HG02610 (cell line): Measurements from ENCODE around the gene SASH1.

Experiments
- ATAC-seq: cut with Tn5 transposase; IDR thresholded peaks from one replicate; pipeline ENCODE4 v1.9.1; 2021; ENCODE audit warnings: mild to moderate bottlenecking, moderate library complexity; ENCODE audit not compliant: unreplicated experiment

The SASH1 gene

DNA sequence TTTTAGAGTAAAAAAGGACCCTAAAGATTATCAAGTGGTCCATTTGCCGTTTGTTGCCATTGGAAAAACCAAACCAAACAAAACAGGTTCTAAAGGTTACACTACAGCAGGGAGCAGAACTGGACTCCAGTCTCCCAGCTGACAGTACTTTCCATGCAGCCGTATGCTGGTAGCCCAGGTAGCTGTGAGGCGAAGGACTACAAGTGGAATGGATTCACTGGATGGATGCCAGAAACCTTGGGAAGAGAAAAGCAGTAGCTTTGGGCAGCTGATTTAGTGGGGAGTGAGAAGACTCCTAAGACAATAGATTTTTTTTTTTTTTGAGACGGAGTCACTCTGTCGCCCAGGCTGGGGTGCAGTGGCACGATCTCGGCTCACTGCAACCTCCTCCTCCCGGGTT is 88.3 kb downstream of the SASH1 start:
- ATAC-seq: no peak

GRCh38 chr6:148431413-148431812 is 88.8 kb downstream of the SASH1 start:
- no peak for ATAC-seq

DNA sequence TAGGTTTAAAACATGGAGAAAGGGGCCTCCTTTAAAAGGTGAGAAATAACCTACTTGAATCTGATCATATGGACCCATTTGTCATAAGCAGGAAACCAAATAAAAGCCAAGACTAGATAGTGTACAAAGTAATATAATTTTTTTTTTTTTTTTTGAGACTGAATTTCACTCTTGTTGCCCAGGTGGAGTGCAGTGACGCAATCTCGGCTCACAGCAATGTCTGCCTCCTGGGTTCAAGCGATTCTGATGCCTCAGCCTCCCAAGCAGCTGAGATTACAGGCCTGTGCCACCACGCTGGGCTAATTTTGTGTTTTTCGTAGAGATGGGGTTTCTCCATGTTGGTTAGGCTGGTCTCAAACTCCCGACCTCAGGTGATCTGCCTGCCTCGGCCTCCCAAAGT is 89.2 kb downstream of the SASH1 start:
- no peak for ATAC-seq

- ATAC-seq: no peak
These were observed 90.0 kb downstream of the SASH1 start for GRCh38 chr6:148432462-148433195.

DNA sequence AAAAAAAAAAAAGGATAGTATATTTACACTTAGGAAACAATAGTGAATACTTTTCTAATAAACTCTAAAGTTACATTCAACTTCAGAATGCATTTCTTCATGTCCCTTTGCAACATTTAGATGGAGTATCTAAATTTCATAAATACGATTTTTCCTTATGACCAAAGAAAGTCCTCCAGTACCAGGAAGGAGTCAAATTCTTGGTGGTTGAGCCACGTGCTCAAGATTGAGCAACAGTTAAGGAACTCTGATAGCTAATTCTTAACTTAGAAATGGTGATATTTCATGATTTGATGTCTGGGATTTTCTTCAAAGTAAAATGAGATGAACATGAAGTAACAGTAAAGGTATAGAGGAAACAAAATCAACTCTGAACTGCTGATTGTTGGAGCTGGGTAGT is 92.7 kb downstream of the SASH1 start:
- ATAC-seq: no peak

GRCh38 chr6:148436466-148436865 is 93.8 kb downstream of the SASH1 start:
- no peak for ATAC-seq

DNA sequence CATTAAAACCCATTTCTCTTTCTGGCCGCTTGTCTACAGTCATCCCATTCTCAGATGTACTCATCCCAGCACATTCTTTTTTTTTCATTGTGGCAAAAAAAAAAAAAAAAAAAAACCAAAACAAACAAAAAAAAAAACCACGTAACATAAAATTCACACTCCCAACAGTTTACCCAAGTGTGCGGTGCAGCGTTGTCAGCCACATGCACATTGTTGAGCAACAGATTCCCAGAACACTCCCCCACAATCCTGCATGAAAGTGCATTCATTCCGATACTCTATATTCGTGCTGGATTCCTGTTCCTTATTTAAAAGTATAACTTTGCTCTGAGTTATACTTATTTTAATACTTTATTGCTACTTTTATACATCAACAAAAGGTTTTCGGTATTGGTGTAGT is 96.0 kb downstream of the SASH1 start:
- ATAC-seq: no peak

GRCh38 chr6:148440016-148440415 is 97.4 kb downstream of the SASH1 start:
- no peak for ATAC-seq

GRCh38 chr6:148440877-148441453 is 98.3 kb downstream of the SASH1 start:
- ATAC-seq: no peak

DNA sequence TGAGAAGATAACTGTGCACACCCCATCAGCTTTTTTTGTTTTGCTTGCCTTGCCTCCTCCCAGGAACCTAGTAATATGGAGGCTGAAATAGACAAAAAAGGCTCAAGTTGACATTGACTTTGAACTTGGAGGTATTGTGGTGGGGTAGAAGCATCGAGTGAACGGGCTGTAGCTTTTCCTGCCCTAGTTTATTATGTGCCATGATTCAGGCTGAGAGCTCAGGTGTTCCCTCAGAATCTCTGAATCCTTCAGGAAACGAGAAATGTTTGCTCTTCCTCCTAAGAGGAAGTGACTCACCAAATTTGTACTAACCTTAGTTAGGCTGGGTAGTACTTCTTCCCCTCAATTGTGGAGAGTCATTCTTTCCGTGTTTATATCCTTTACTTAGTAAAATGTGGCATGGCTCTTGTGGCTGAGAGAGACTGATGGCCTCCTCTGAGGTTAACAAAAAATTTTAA is 98.8 kb downstream of the SASH1 start:
- no peak for ATAC-seq

- no peak for ATAC-seq
These were observed 101.3 kb downstream of the SASH1 start for GRCh38 chr6:148443798-148444560.

DNA sequence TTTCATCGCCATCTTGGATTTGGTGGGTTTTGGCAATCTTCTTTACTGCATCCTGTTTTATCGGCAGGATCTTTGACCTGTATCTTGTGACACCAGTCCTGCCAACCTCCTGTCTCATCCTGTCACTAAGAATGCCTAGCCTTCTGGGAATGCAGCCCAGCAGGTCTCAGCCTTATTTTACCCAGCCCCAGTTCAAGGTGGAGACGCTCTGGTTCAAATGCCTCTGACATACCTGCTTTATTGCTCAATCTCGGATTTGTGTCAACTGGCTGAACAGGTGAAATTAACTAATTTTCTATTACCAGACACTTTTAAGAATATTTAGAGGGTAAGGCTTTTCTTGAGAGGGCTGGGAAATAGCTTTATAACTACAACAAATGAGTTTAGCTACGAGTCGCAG is 102.5 kb downstream of the SASH1 start:
- no peak for ATAC-seq

GRCh38 chr6:148445620-148446019 is 103.0 kb downstream of the SASH1 start:
- ATAC-seq: no peak

DNA sequence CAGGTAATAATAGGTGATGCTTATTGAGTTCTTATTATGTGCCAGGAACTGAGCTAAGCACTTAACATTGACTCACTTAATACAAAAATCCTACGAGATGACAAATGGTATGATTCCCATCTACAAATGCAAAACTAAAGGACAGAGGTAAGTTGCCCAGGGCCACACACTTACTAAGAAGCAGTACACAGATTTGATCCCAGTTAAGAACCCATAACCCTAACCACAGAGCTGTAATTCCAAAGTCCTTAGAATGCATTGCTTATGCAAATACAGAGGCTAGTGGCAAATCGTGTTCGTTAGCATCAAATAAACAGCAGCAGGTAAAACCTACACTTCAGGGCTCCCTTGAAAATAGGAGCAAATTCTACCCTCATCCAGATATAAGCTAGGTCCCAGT is 104.0 kb downstream of the SASH1 start:
- no peak for ATAC-seq

GRCh38 chr6:148447521-148448230 is 105.0 kb downstream of the SASH1 start:
- no peak for ATAC-seq

GRCh38 chr6:148448369-148449012 is 105.9 kb downstream of the SASH1 start:
- no peak for ATAC-seq

DNA sequence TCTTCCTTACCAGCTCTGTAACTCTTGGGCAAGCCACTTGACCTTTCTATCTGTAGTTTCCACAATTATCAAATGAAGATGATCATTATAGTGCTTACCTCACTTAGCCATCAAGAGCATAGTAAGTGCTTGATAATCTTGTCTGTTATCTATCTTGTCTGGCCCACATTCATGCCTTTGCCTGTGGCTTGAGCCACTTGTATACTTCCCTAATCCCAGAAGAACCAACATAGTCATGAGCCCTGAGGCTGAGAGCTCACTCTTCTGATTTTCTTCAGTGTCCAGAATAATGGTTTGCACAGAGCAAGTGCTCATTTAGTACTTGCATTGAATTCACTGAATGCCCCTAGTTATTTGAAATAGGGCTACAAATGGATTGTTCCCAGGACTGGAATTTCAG is 108.2 kb downstream of the SASH1 start:
- ATAC-seq: no peak

DNA sequence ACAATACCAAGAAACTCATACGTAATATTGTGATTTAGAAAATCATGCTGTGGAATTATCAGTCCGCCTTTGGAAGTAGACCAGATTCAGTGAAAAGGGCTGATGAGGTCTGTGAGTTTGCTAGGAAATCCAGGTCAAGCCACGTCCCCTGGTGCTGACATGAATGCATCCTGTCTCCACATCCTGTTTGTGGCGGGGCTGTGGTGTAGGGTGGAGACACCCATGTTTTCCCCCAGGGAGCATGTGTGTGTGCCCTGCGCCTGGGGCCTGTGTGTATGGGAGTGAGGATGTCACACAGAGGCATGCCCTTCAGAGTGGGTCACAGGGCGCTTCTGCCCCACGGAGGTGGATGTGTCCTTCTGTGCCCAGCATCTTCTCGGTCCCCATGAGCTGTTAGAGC is 109.1 kb downstream of the SASH1 start:
- ATAC-seq: no peak

DNA sequence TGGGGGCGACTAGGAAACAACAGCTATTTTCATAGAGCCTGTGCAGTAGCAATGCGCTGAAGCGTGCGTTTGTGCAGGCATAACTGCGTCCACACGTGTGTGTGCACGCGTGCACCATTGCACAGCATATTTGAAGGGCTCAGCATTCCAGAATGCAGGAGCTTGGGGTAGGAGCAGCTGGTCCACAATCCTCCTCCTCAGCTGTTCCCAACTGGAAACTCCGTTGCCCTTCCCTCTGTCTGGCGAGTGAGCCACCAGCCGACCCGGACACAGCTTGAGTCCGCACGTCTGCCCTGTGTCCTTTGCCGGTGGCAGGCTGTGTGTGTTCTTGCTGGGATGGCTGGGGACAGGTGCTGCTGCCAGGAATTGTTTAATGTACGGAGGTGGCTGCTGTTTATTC is 110.2 kb downstream of the SASH1 start:
- ATAC-seq: no peak

DNA sequence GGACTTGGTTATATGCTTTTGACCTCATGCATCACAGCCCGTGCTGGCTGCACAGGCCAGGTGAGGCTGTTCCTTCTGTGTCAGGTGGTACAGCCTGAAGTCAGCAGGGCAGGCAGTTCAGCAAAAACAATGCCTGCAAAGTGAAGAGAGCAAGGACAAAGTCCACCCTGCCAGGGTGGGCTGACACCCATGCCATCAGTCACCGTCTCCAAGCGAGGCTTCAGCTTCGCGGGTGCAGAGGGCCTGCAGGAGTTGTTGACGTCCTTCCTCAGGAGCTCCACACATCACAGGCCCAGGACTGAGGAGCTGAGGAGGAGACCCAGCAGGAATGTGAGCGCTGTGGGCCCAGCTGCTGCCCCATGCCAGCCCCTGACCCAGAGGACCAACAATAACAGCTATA is 111.3 kb downstream of the SASH1 start:
- no peak for ATAC-seq

GRCh38 chr6:148455225-148455624 is 112.6 kb downstream of the SASH1 start:
- ATAC-seq: no peak
